PFSK-1 (cell line): ENCODE measurements around the gene SUV39H2.

Experiments
- FOXP2 ChIP-seq: optimal IDR thresholded peaks from 2 replicates; pipeline ENCODE3; 2011; ENCODE audit warnings: borderline replicate concordance, control low read depth, inconsistent platforms; ENCODE audit not compliant: insufficient read depth; ENCODE audit errors: extremely low read length, extremely low read depth
- POLR2AphosphoS5 ChIP-seq: IDR thresholded peaks from 2 replicates; pipeline ENCODE4 v1.6.1; 2012; ENCODE audit warnings: low read depth, mild to moderate bottlenecking, control low read depth, low read length, moderate library complexity
- SIN3A ChIP-seq: IDR thresholded peaks from 2 replicates; pipeline ENCODE4 v1.6.1; 2012; ENCODE audit warnings: mild to moderate bottlenecking, low read length, moderate library complexity, borderline replicate concordance; ENCODE audit not compliant: insufficient read depth
- TAF1 ChIP-seq: IDR thresholded peaks from 2 replicates; pipeline ENCODE4 v1.6.1; 2012; ENCODE audit warnings: low read length, control low read depth, borderline replicate concordance; ENCODE audit not compliant: insufficient read depth
- TF ChIP-seq, protein P1 (sequence below), 2 experiments: IDR thresholded peaks; 2 replicates each; pipeline versions ENCODE4 v1.6.1 to v1.8.0; 2011 to 2012; ENCODE audit warnings: low read depth in 2 of 2, low read length in 2 of 2, control low read depth in 1 of 2, inconsistent platforms in 1 of 2, mild to moderate bottlenecking in 1 of 2, moderate library complexity in 1 of 2; ENCODE audit not compliant: insufficient read depth in 1 of 2

SUV39H2 gene

DNA sequence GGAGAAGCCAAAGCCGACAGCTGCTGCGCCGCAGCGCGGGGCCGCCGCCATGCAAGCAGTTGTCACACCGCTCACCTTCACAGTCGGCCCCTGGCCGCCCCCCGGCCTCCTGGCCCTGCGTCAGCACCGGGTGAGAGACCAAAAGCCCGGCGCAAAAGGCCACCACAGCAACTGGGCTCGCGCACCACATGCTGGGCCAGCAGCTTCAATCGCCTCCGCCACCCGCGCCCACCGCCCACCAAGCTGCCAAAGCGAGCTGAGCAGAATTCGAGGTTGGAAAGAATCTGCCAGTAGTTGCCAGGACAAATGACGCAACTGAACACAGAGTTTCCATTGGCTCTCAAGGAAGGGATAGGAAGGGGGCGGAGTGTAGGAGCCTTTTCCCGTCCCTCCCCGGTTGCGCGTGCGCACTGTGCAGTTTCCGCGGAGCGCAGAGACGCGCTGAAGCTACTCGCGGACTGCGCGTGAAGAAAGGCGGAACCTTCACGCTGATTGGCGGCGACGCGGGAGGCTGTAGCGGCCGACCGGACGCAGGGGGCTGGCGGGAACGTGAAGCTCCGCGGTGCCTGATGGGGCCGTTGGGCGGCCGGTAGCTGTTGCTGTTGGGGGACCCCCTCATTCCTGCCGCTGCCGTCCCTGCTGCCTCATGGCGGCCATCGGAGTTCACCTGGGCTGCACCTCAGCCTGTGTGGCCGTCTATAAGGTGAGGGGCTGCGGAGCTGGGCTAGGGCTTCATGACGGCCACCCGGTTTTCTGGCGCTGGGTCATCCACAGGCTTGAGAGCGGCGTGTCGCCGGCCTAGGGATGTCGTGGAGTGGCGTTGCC is 40.7 kb upstream of the SUV39H2 start, which contains the start of the genes CDNF, HSPA14 and MSANTD7:
CDNF (minus strand) TSS at position 281 of the 825 bp plus-strand sequence; CDS start at position 190, 91 bp downstream.
HSPA14 (plus strand) TSS at position 550 of the 825 bp plus-strand sequence; CDS start at position 647, 97 bp downstream.
MSANTD7 (plus strand) TSS at position 550 of the 825 bp plus-strand sequence. CDS start 3,979 bp downstream, outside the sequence.
- TF ChIP-seq POLR2AphosphoS5: peak; percentile 61
- TF ChIP-seq, protein P1, sequence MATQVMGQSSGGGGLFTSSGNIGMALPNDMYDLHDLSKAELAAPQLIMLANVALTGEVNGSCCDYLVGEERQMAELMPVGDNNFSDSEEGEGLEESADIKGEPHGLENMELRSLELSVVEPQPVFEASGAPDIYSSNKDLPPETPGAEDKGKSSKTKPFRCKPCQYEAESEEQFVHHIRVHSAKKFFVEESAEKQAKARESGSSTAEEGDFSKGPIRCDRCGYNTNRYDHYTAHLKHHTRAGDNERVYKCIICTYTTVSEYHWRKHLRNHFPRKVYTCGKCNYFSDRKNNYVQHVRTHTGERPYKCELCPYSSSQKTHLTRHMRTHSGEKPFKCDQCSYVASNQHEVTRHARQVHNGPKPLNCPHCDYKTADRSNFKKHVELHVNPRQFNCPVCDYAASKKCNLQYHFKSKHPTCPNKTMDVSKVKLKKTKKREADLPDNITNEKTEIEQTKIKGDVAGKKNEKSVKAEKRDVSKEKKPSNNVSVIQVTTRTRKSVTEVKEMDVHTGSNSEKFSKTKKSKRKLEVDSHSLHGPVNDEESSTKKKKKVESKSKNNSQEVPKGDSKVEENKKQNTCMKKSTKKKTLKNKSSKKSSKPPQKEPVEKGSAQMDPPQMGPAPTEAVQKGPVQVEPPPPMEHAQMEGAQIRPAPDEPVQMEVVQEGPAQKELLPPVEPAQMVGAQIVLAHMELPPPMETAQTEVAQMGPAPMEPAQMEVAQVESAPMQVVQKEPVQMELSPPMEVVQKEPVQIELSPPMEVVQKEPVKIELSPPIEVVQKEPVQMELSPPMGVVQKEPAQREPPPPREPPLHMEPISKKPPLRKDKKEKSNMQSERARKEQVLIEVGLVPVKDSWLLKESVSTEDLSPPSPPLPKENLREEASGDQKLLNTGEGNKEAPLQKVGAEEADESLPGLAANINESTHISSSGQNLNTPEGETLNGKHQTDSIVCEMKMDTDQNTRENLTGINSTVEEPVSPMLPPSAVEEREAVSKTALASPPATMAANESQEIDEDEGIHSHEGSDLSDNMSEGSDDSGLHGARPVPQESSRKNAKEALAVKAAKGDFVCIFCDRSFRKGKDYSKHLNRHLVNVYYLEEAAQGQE (IDR thresholded peaks at IDR 0.05; ENCODE audit: insufficient read depth in 1 of 2, low read depth in 2 of 2, low read length in 2 of 2): 0 out of 4 replicates have a peak, but pooled peaks of 1 of the 2 experiments have one; percentile 17
- peak; percentile 47; the same call in 1 of the 2 replicates for TF ChIP-seq TAF1
- no peak for TF ChIP-seq SIN3A
- TF ChIP-seq FOXP2: peak; percentile 61

DNA sequence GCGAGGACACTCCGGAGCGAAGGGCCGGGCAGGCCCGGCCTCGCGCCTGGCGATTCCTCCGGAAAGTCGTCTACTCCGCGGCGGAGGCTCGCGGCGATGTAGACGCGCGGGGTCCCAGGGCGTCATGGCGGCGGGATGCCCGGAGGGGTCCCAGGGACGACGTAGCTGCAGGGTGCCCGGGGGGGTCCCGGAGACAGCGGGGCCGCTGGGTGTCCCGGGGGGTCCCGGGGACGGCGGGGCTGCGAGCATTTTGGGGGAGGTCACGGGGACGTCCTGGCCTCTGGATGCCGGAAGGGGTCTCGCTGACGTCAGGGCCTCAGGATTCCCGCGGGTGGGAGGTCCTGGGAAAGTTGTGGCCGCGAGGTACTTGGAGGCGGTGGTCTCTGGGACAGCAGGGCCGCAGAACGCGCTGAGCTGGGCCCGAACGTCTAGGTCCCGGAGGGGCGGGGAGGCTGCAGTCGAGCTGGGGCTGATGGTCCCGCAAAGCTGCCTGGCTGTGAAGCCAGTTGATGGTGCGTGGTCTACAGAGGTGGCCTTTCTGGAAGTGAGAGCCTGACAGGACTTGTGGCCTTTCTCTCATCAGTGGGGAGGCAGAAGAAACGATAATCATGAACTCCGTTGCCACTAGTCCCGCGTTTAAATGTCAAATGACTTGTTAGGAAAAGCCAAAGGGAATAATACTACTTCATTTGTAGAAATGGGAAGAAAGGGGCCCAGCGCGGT is 39.9 kb upstream of the SUV39H2 start:
- TF ChIP-seq, protein P1 (IDR thresholded peaks at IDR 0.05; ENCODE audit: insufficient read depth in 1 of 2, low read depth in 2 of 2, low read length in 2 of 2): no peak
- TF ChIP-seq TAF1: no peak
- no peak for TF ChIP-seq FOXP2
- no peak for TF ChIP-seq SIN3A
- no peak for TF ChIP-seq POLR2AphosphoS5

DNA sequence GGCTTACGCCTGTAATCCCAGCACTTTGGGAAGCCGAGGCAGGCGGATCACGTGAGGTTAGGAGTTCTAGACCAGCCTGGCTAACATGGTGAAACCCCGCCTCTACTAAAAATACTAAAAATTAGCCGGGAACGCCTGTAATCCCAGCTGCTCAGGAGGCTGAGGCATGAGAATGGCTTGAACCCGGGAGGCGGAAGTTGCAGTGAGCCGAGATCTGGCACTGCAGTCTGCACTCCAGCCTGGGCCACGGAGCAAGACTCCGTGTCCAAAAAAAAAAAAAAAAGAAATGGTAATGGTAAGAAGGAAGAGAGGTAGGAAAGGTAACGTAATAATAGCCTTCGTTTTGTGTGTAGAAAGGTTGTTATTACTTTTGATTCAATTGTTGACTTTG is 39.4 kb upstream of the SUV39H2 start:
- TF ChIP-seq SIN3A (no peak), FOXP2 (no peak), POLR2AphosphoS5 (no peak), TAF1 (no peak)
- TF ChIP-seq, protein P1 (IDR thresholded peaks at IDR 0.05; ENCODE audit: insufficient read depth in 1 of 2, low read depth in 2 of 2, low read length in 2 of 2): no peak

DNA sequence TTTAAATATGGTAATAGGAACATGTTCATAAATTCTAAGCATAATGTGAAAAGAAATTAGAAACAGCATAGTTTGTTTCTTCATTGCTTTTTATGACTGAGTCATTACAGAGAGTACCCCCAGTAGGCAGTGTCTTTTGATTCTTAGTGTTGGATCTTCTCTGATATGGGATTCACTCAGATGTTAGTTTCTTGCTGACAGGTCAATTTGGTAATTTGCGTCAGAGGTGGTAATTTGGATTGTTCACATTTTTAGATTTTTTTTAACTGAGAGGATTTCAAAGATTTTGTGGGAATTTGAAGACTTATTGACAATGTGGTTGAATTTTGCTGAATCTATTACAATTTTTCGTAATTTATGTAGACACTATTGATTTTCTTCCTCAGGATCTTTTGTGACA is 38.5 kb upstream of the SUV39H2 start:
- no peak for TF ChIP-seq FOXP2
- no peak for TF ChIP-seq TAF1
- TF ChIP-seq POLR2AphosphoS5: no peak
- TF ChIP-seq SIN3A: no peak
- TF ChIP-seq, protein P1 (IDR thresholded peaks at IDR 0.05; ENCODE audit: insufficient read depth in 1 of 2, low read depth in 2 of 2, low read length in 2 of 2): no peak
